HCT116 (cell line): ENCODE measurements around the gene NEUROG1. TPM values are rescaled to one million over a fixed set of nuclear protein-coding genes. Genes with fewer than 3 reads are reported as not detected.

Source experiments
- ATAC-seq: fragments of 200-7000 bp; cut with Tn5 transposase; 2 replicates; pipeline ENCODE4 v1.9.1; 2020; ENCODE audit warnings: mild to moderate bottlenecking, moderate library complexity
- BruUV-seq: library from RNA; stranded (reverse); fragments of 400-500 nt; replicated peaks from 2 replicates; lab custom pipeline; 2021; lab: Mats Ljungman, UMichigan
- CTCF ChIA-PET: fragments of 300-600 bp; sonication (Branson Sonifier 250); formaldehyde crosslinking; loops from one replicate; lab custom pipeline; 2021; ENCODE audit warnings: antibody characterized with exemption; lab: Charles Lee
- POLR2A ChIA-PET: fragments of 300-600, 350-600 bp; sonication (Branson Sonifier 250); formaldehyde crosslinking; loops from one replicate; lab custom pipeline; 2021; ENCODE audit warnings: antibody characterized with exemption; lab: Charles Lee
- RAD21 ChIA-PET, 2 experiments: fragments of 300-600 bp; sonication (Branson Sonifier 250); formaldehyde crosslinking; loops; one replicate each; lab custom pipeline; 2023; ENCODE audit warnings: low total read pairs in 2 of 2; ENCODE audit not compliant: uncharacterized antibody in 2 of 2, unreplicated experiment in 2 of 2, low non-redundant PET in 1 of 2; lab: Charles Lee
- DNase-seq: peaks from one replicate; pipeline ENCODE4 v3.0.0-alpha.2; 2010; ENCODE audit warnings: low read depth, low spot score
- H2AFZ ChIP-seq: fragments of 200-600 bp; shearing (Covaris generic), sonication (generic); 2 replicates; pipeline ENCODE4 v1.6.1; 2017; ENCODE audit warnings: low read depth, mixed run types, mixed read lengths, antibody characterized with exemption, low read length; ENCODE audit not compliant: poor library complexity, severe bottlenecking
- H3K27ac ChIP-seq: 2 replicates; pipeline ENCODE4 v1.5.1; 2012; ENCODE audit warnings: low read depth, low read length
- H3K27me3 ChIP-seq: fragments of 200-600 bp; sonication (generic); 2 replicates; pipeline ENCODE4 v1.6.1; 2016; ENCODE audit warnings: mixed run types, low read length, mixed read lengths; ENCODE audit not compliant: insufficient read depth
- H3K36me3 ChIP-seq, 2 experiments: fragments of 200-500 bp in 1 of 2; fragments of 200-600 bp in 1 of 2; sonication (Bioruptor generic) in 1 of 2; sonication (generic) in 1 of 2; 2 replicates each; pipeline versions ENCODE4 v1.5.1 to v1.6.1; 2014 to 2016; ENCODE audit warnings: low read length in 2 of 2, inconsistent platforms in 1 of 2, mixed read lengths in 1 of 2, mixed run types in 1 of 2; ENCODE audit not compliant: insufficient read depth in 2 of 2, control insufficient read depth in 1 of 2
- H3K4me1 ChIP-seq, 2 experiments: fragments of 200-600 bp in 1 of 2; sonication (generic) in 1 of 2; 2 replicates each; pipeline versions ENCODE4 v1.5.1 to v1.6.1; 2012 to 2017; ENCODE audit warnings: low read length in 2 of 2, inconsistent platforms in 1 of 2, mild to moderate bottlenecking in 1 of 2, mixed read lengths in 1 of 2, mixed run types in 1 of 2, moderate library complexity in 1 of 2; ENCODE audit not compliant: insufficient read depth in 2 of 2, control insufficient read depth in 1 of 2
- H3K4me2 ChIP-seq: fragments of 200-600 bp; sonication (generic); 2 replicates; pipeline ENCODE4 v1.6.1; 2017; ENCODE audit warnings: mixed run types, low read length, mixed read lengths
- H3K4me3 ChIP-seq, 2 experiments: fragments of 200-600 bp in 1 of 2; sonication (generic) in 1 of 2; replicated peaks in 1 of 2; 2 replicates each; pipeline ENCODE4 v1.5.1; 2011 to 2016; ENCODE audit warnings: low read length in 2 of 2, control low read depth in 1 of 2, low read depth in 1 of 2, mild to moderate bottlenecking in 1 of 2, mixed read lengths in 1 of 2, mixed run types in 1 of 2
- H3K79me2 ChIP-seq: fragments of 200-600 bp; sonication (generic); 2 replicates; pipeline ENCODE4 v1.6.1; 2017; ENCODE audit warnings: mild to moderate bottlenecking, mixed run types, low read length, moderate library complexity, mixed read lengths; ENCODE audit not compliant: insufficient read depth
- H3K9ac ChIP-seq: fragments of 200-600 bp; sonication (generic); 2 replicates; pipeline ENCODE4 v1.6.1; 2016; ENCODE audit warnings: low read length, mixed read lengths
- H3K9me2 ChIP-seq: fragments of 200-600 bp; sonication (generic), shearing (Covaris generic); 2 replicates; pipeline ENCODE4 v1.6.1; 2017; ENCODE audit warnings: mixed run types, mild to moderate bottlenecking, moderate library complexity; ENCODE audit not compliant: insufficient read depth
- H3K9me3 ChIP-seq, 2 experiments: fragments of 200-500 bp in 1 of 2; fragments of 200-600 bp in 1 of 2; sonication (Bioruptor generic) in 1 of 2; sonication (generic) in 1 of 2; 2 replicates each; pipeline ENCODE4 v1.6.1; 2014 to 2017; ENCODE audit warnings: low read length in 2 of 2, mixed read lengths in 2 of 2, inconsistent platforms in 1 of 2, low read depth in 1 of 2, mild to moderate bottlenecking in 1 of 2, mixed run types in 1 of 2, moderate library complexity in 1 of 2; ENCODE audit not compliant: control insufficient read depth in 1 of 2, insufficient read depth in 1 of 2
- H4K20me1 ChIP-seq: fragments of 200-600 bp; sonication (generic), shearing (Covaris generic); 2 replicates; pipeline ENCODE4 v1.6.1; 2017; ENCODE audit warnings: mixed run types, mild to moderate bottlenecking, moderate library complexity; ENCODE audit not compliant: insufficient read depth
- ATF3 ChIP-seq: IDR thresholded peaks from 2 replicates; pipeline ENCODE4 v1.6.1; 2012
- CBX3 ChIP-seq: IDR thresholded peaks from 2 replicates; pipeline ENCODE4 v1.6.1; 2012; ENCODE audit warnings: low read depth
- CTCF ChIP-seq, 3 experiments: fragments of 200-600 bp in 1 of 3; sonication (generic) in 1 of 3; IDR thresholded peaks in 2 of 3; conservative IDR thresholded peaks in 1 of 3; 2 replicates each; pipeline ENCODE4 v1.5.1; 2012 to 2017; ENCODE audit warnings: low read depth in 2 of 3, low read length in 2 of 3, antibody characterized with exemption in 1 of 3, borderline replicate concordance in 1 of 3, control low read depth in 1 of 3, mild to moderate bottlenecking in 1 of 3, mixed read lengths in 1 of 3, mixed run types in 1 of 3, moderate library complexity in 1 of 3; ENCODE audit not compliant: insufficient read depth in 1 of 3
- EGR1 ChIP-seq: IDR thresholded peaks from 2 replicates; pipeline ENCODE4 v1.6.1; 2012; ENCODE audit warnings: low read depth
- ELF1 ChIP-seq: IDR thresholded peaks from 2 replicates; pipeline ENCODE4 v1.6.1; 2012; ENCODE audit warnings: low read depth, borderline replicate concordance
- EZH2phosphoT487 ChIP-seq: fragments of 200-600 bp; IDR thresholded peaks from 2 replicates; pipeline ENCODE4 v1.6.1; 2018; ENCODE audit warnings: antibody characterized with exemption, borderline replicate concordance
- FOSL1 ChIP-seq: IDR thresholded peaks from 2 replicates; pipeline ENCODE4 v1.6.1; 2012; ENCODE audit warnings: low read depth
- JUND ChIP-seq: IDR thresholded peaks from 2 replicates; pipeline ENCODE4 v1.6.1; 2012
- POLR2AphosphoS5 ChIP-seq: IDR thresholded peaks from 2 replicates; pipeline ENCODE4 v1.6.1; 2011; ENCODE audit warnings: mild to moderate bottlenecking, low read depth, low read length, moderate library complexity
- RAD21 ChIP-seq: IDR thresholded peaks from 2 replicates; pipeline ENCODE4 v1.6.1; 2012; ENCODE audit warnings: low read depth, mild to moderate bottlenecking
- SIN3A ChIP-seq: IDR thresholded peaks from 2 replicates; pipeline ENCODE4 v1.6.1; 2012; ENCODE audit warnings: low read depth
- SP1 ChIP-seq: IDR thresholded peaks from 2 replicates; pipeline ENCODE4 v1.6.1; 2012; ENCODE audit warnings: low read depth
- SRF ChIP-seq: IDR thresholded peaks from 2 replicates; pipeline ENCODE4 v1.6.1; 2012; ENCODE audit warnings: low read depth
- YY1 ChIP-seq: IDR thresholded peaks from 2 replicates; pipeline ENCODE4 v1.6.1; 2011; ENCODE audit warnings: low read length, low read depth, moderate library complexity, mild to moderate bottlenecking; ENCODE audit not compliant: insufficient replicate concordance; ENCODE audit errors: extremely low read depth
- ZBTB33 ChIP-seq: IDR thresholded peaks from 2 replicates; pipeline ENCODE4 v1.6.1; 2011; ENCODE audit warnings: mild to moderate bottlenecking, low read length, moderate library complexity; ENCODE audit not compliant: insufficient replicate concordance; ENCODE audit errors: extremely low read depth
- ZFX ChIP-seq: fragments of 450-650 bp; IDR thresholded peaks from 2 replicates; pipeline ENCODE4 v1.6.1; 2017
- intact Hi-C: fragments of 100-400 bp; cut with micrococcal nuclease; formaldehyde crosslinking; loops from 2 replicates; pipeline ENCODE4 v1.10.0; 2022
- total RNA-seq: library from RNA; stranded (reverse); gene quantifications from one replicate; pipeline ENCODE4 v1.2.1, GENCODE V29; 2021; ENCODE audit not compliant: unreplicated experiment

Gene NEUROG1
- total RNA-seq, 1 experiment from 2014 or later = not detected

GRCh38 chr5:135539430-135540005, 3.8 kb upstream of the NEUROG1 start:
- ChIA-PET CTCF (no interaction called here), POLR2A (no interaction called here), RAD21 (no interaction called here)
- H3K9me2 ChIP-seq = no peaks in the 10 kb centered on the region
- H3K4me3 ChIP-seq = no peak overlapping the region
- intact Hi-C loops = no loop called here
- no peak overlapping the region for H3K27ac ChIP-seq
- H3K4me1 ChIP-seq = no peaks in the 10 kb centered on the region
- no peak overlapping the region for H3K9ac ChIP-seq
- peaks cover 4% of the 10 kb centered on the region; the same call in 1 of the 2 replicates for H3K27me3 ChIP-seq
- BruUV-seq = no TSS peak
- no peak for ATAC-seq
- H3K36me3 ChIP-seq = no peaks in the 10 kb centered on the region
- no peak for DNase-seq
- H4K20me1 ChIP-seq = no peaks in the 10 kb centered on the region
- TF ChIP-seq ZBTB33 (no peak), FOSL1 (no peak), POLR2AphosphoS5 (no peak), SRF (no peak), JUND (no peak), YY1 (no peak), ATF3 (no peak), CBX3 (no peak), SIN3A (no peak), RAD21 (no peak), SP1 (no peak), EZH2phosphoT487 (no peak), EGR1 (no peak), CTCF (IDR thresholded peaks at IDR 0.05 in 2 of 3, conservative IDR thresholded peaks at IDR 0.05 in 1 of 3; ENCODE audit: borderline replicate concordance in 1 of 3, insufficient read depth in 1 of 3, low read depth in 2 of 3, low read length in 2 of 3) (no peak), ZFX (no peak), ELF1 (no peak)
- no peak overlapping the region for H3K4me2 ChIP-seq
- no peak overlapping the region for H2AFZ ChIP-seq
- no peaks in the 10 kb centered on the region for H3K79me2 ChIP-seq
- no peaks in the 10 kb centered on the region for H3K9me3 ChIP-seq
